ENCODE data around the gene NDUFA1. TPM values are rescaled to one million over a fixed set of nuclear protein-coding genes. Genes with fewer than 3 reads are reported as not detected.
A peak's percentile ranks its signal among the peaks of the same experiment; 100 is the strongest.
"Not testable (repeated sequence)": the region's sequence is repeated elsewhere in the genome, so short reads cannot be mapped to it uniquely, and the experiment has no call there.

NDUFA1 gene
- total and polyA plus RNA-seq, 10 donors: 35.3 to 142 (median 78.1) TPM

- H3K9me3 ChIP-seq: no peaks in the 10 kb centered on the region
- TF ChIP-seq, protein P1, sequence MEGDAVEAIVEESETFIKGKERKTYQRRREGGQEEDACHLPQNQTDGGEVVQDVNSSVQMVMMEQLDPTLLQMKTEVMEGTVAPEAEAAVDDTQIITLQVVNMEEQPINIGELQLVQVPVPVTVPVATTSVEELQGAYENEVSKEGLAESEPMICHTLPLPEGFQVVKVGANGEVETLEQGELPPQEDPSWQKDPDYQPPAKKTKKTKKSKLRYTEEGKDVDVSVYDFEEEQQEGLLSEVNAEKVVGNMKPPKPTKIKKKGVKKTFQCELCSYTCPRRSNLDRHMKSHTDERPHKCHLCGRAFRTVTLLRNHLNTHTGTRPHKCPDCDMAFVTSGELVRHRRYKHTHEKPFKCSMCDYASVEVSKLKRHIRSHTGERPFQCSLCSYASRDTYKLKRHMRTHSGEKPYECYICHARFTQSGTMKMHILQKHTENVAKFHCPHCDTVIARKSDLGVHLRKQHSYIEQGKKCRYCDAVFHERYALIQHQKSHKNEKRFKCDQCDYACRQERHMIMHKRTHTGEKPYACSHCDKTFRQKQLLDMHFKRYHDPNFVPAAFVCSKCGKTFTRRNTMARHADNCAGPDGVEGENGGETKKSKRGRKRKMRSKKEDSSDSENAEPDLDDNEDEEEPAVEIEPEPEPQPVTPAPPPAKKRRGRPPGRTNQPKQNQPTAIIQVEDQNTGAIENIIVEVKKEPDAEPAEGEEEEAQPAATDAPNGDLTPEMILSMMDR (IDR thresholded peaks at IDR 0.05 in 8 of 11, conservative IDR thresholded peaks at IDR 0.05 in 3 of 11): no peak
- no peak for TF ChIP-seq POLR2A (IDR thresholded peaks at IDR 0.05)
- no peak for TF ChIP-seq POLR2AphosphoS5 (IDR thresholded peaks at IDR 0.05)
- H3K27ac ChIP-seq: peak overlapping the region in 5 of 8 donors; percentile 12 to 63 (median 48)
- H3K4me1 ChIP-seq: peaks cover 0 to 25% (median 8%) of the 10 kb centered on the region in 6 donors
- H3K27me3 ChIP-seq (replicated peaks in 1 of 7): no peaks in the 10 kb centered on the region
- WGBS, 5 donors: 70 to 81% (median 73%) methylated on average over 11 of the region's 11 CpGs
- H3K36me3 ChIP-seq: no peaks in the 10 kb centered on the region
- DNase-seq: no peak
- intact Hi-C loops (cut with DNase I; ENCODE audit: low total_unique reads): no loop called here
- peak overlapping the region in 6 of 8 donors; percentile 16 to 60 (median 24) for H3K4me3 ChIP-seq
These were observed 14.2 kb downstream of the NDUFA1 start for GRCh38 chrX:119885554-119886428.

DNA sequence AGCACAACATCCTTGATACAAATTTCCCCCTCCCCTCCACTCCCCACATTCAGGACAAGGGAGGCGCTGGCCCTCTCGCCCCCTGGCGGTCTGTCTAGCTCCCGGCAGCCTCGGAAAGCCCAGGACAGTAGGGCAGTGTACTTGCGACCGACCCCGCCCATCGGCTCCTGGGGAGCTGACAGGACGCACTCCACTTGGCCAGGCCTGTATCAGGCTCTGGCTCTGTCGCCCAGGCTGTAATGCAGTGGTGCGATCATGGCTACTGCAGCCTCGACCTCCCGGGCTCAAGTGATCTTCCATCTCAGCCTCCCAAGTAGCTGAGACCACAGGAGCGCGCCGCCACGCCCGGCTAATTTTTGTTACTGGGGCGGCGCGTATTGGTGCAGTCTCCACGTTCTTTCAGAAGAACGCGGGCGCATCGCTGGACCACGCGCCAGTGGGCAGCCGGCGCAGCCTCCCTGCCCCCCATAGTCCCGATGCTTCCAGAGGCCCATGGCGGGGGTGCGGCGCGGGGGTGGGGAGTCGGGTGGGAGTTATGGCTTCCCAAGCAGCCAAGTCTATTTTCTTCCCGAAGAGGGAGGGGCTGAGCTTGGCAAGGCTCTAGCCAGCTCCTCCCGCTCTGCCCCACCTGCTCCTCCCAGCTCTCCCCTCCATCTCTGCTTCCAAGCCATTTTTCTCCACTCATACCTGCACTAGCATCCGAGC, 16.2 kb downstream of the NDUFA1 start:
- H3K36me3 ChIP-seq: no peaks in the 10 kb centered on the region
- WGBS, 5 donors: 9 to 57% (median 35%) methylated on average over 19 to 38 of the region's 40 CpGs
- TF ChIP-seq POLR2AphosphoS5 (IDR thresholded peaks at IDR 0.05): peak in 2 of 3 donors; percentile 20 to 43
- no peak for TF ChIP-seq POLR2A (IDR thresholded peaks at IDR 0.05)
- TF ChIP-seq, protein P1 (IDR thresholded peaks at IDR 0.05 in 8 of 11, conservative IDR thresholded peaks at IDR 0.05 in 3 of 11): peak; percentile 21 to 74 (median 59)
- H3K4me3 ChIP-seq: peak overlapping the region in 6 of 8 donors; percentile 11 to 67 (median 30)
- peak; percentile 87 for DNase-seq
- intact Hi-C loops (cut with DNase I; ENCODE audit: low total_unique reads): no loop called here
- no peaks in the 10 kb centered on the region for H3K9me3 ChIP-seq
- H3K27me3 ChIP-seq (replicated peaks in 1 of 7): no peaks in the 10 kb centered on the region
- no peak overlapping the region for H3K27ac ChIP-seq
- H3K4me1 ChIP-seq: peaks cover 0 to 21% (median 6%) of the 10 kb centered on the region in 6 donors

DNA sequence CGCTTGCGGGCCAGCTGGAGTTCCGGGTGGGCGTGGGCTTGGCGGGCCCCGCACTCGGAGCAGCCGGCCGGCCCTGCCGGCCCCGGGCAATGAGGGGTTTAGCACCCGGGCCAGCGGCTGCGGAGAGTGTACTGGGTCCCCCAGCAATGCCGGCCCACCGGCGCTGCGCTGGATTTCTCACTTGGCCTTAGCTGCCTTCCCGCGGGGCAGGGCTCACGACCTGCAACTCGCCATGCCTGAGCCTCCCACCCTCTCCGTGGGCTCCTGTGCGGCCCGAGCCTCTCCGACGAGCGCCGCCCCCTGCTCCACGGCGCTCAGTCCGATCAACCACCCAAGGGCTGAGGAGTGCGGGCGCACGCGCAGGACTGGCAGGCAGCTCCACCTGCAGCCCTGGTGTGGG, 19.0 kb downstream of the NDUFA1 start:
- H3K27ac ChIP-seq; H3K4me3 ChIP-seq; intact Hi-C loops (cut with DNase I; ENCODE audit: low total_unique reads); H3K27me3 ChIP-seq (replicated peaks in 1 of 7); DNase-seq; H3K9me3 ChIP-seq; H3K36me3 ChIP-seq: not testable (repeated sequence)
- 77 to 92% (median 85%) methylated on average over 8 to 33 of the region's 36 CpGs for WGBS, 5 donors
- H3K4me1 ChIP-seq: peaks cover 0 to 21% (median 6%) of the 10 kb centered on the region in 6 donors

DNA sequence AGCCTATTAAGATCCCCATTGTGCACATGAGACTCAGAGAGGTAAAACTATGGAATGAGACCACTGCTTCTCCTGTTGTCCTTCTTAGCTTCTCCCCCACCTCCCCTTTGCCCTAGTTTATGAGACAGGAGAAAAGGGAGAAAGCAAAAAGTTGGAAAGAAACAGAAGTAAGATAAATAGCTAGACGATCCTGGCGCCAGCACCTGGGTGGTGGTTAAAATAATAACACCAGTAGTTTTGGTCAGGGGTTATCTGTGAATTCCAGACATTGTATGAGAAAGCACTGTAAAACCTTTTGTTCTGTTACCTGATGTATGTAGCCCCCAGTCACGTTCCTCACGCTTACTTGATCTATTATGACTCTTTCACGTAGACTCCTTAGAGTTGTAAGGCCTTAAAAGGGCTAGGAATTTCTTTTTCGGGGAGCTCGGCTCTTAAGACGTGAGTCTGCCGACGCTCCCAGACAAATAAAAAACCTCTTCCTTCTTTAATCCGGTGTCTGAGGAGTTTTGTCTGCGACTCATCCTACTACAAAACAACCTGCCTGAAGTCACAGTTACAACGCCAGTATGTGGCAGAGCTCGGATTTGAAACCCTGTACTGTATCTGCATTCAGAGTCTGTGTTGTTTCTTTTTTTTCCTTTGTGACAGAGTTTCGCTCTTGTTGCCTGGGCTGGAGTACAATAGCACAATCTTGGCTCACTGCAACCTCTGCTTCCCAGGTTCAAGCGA, 20.5 kb downstream of the NDUFA1 start:
- WGBS, 5 donors: 76 to 87% (median 83%) methylated on average over 16 of the region's 16 CpGs
- H3K27me3 ChIP-seq (replicated peaks in 1 of 7); H3K27ac ChIP-seq; intact Hi-C loops (cut with DNase I; ENCODE audit: low total_unique reads); H3K36me3 ChIP-seq; H3K9me3 ChIP-seq; H3K4me3 ChIP-seq: not testable (repeated sequence)
- H3K4me1 ChIP-seq: peaks cover 0 to 11% (median 0%) of the 10 kb centered on the region in 6 donors
- peak; percentile 3 for DNase-seq
